Upper lobe of left lung (tissue), 6 donors: ENCODE measurements around the gene CRTC3. TPM values are rescaled to one million over a fixed set of nuclear protein-coding genes. Genes with fewer than 3 reads are reported as not detected.
A peak's percentile ranks its signal among the peaks of the same experiment; 100 is the strongest.

Experiments
- ATAC-seq, 2 donors: fragments of 200-7000 bp; cut with Tn5 transposase; one replicate each; pipeline ENCODE4 v1.9.1; 2022; ENCODE audit warnings: mild to moderate bottlenecking in 2 of 2, moderate library complexity in 2 of 2; ENCODE audit not compliant: low FRiP score in 2 of 2
- DNase-seq, 2 donors: peaks; one replicate each; pipeline ENCODE4 v3.0.0-alpha.2; 2019 to 2020
- H3K27ac ChIP-seq, 4 donors: fragments of 200-600 bp; sonication (generic); one replicate each; pipeline ENCODE4 v1.5.1; 2016 to 2019
- H3K27me3 ChIP-seq, 4 donors: fragments of 200-600 bp; sonication (generic); one replicate each; pipeline ENCODE4 v1.5.1; 2017 to 2019
- H3K36me3 ChIP-seq, 4 donors: fragments of 200-600 bp; sonication (generic); one replicate each; pipeline ENCODE4 v1.5.1; 2016 to 2019
- H3K4me1 ChIP-seq, 4 donors: fragments of 200-600 bp; sonication (generic); one replicate each; pipeline ENCODE4 v1.5.1; 2018 to 2019
- H3K4me3 ChIP-seq, 4 donors: fragments of 200-600 bp; sonication (generic); one replicate each; pipeline ENCODE4 v1.5.1; 2017 to 2019; ENCODE audit warnings: mild to moderate bottlenecking in 2 of 4, moderate library complexity in 1 of 4
- H3K9me3 ChIP-seq, 4 donors: fragments of 200-600 bp; sonication (generic); one replicate each; pipeline ENCODE4 v1.5.1; 2018 to 2019
- CTCF ChIP-seq, 6 experiments: fragments of 450-650 bp in 4 of 6; fragments of 200-600 bp in 2 of 6; sonication (generic) in 2 of 6; IDR thresholded peaks; one replicate each; pipeline ENCODE4 v1.5.1; 2016 to 2019; ENCODE audit warnings: antibody characterized with exemption in 6 of 6
- EP300 ChIP-seq, 4 donors: sonication (generic); formaldehyde crosslinking; IDR thresholded peaks; one replicate each; pipeline ENCODE4 v1.5.1; 2017; ENCODE audit warnings: antibody characterized with exemption in 4 of 4, control low read depth in 2 of 4
- POLR2A ChIP-seq, 4 donors: fragments of 450-650 bp; IDR thresholded peaks; one replicate each; pipeline ENCODE4 v1.5.1; 2016 to 2017; ENCODE audit warnings: antibody characterized with exemption in 4 of 4, mild to moderate bottlenecking in 2 of 4
- POLR2AphosphoS5 ChIP-seq, 2 donors: sonication (generic); formaldehyde crosslinking; IDR thresholded peaks; one replicate each; pipeline ENCODE4 v1.5.1; 2017; ENCODE audit warnings: antibody characterized with exemption in 2 of 2
- WGBS, 2 donors: methylation state at CpG; one replicate each; pipeline ENCODE4 v1.1.5; 2017 to 2018; 5-methylcytosine and 5-hydroxymethylcytosine counted together
- total RNA-seq, 6 donors: library from RNA; depleted of rRNA in 4 of 6; stranded (reverse); fragments of >200 nt in 4 of 6; gene quantifications; one replicate each; pipeline versions ENCODE4 v1.1.0 to v1.2.1, GENCODE V29; 2016 to 2021
- donor health status: DM: no; HTN: no; CAD: no; lungs with moderate emphysema.
- donor health status: DM: no; HTN: yes; CAD: no; lungs with severe emphysema.

Gene CRTC3
- total RNA-seq, 6 donors from 2014 or later, result 30.9 to 42.7 (median 35.1) TPM

- ATAC-seq (no peak), DNase-seq (peak in 1 of 2 donors; percentile 27)
- 77 to 79% methylated on average over 7 of the region's 7 CpGs for WGBS, 2 donors
- Histone ChIP-seq H3K4me1 (peaks cover 62 to 64% (median 63%) of the 10 kb centered on the region in 4 donors), H3K27me3 (no peaks in the 10 kb centered on the region), H3K4me3 (no peak overlapping the region), H3K36me3 (peaks cover 0 to 4% (median 0%) of the 10 kb centered on the region in 4 donors), H3K9me3 (no peaks in the 10 kb centered on the region), H3K27ac (peak overlapping the region in 3 of 4 donors; percentile 63 to 93 (median 84))
- TF ChIP-seq EP300 (IDR thresholded peaks at IDR 0.05), result no peak
- no peak for TF ChIP-seq CTCF (IDR thresholded peaks at IDR 0.05)
- no peak for TF ChIP-seq POLR2AphosphoS5 (IDR thresholded peaks at IDR 0.05)
- no peak for TF ChIP-seq POLR2A (IDR thresholded peaks at IDR 0.05)
Measured at GRCh38 chr15:90595763-90596155, 66.0 kb downstream of the CRTC3 start.

GRCh38 chr15:90596943-90597342, 67.2 kb downstream of the CRTC3 start:
- DNase-seq (peak in 1 of 2 donors; percentile 54), ATAC-seq (no peak)
- WGBS, 2 donors, result 63 to 70% methylated on average over 4 to 6 of the region's 6 CpGs

GRCh38 chr15:90597577-90597976, 67.9 kb downstream of the CRTC3 start:
- TF ChIP-seq POLR2A (IDR thresholded peaks at IDR 0.05) (peak in 1 of 4 donors; percentile 8), POLR2AphosphoS5 (IDR thresholded peaks at IDR 0.05) (no peak)
- no peak for ATAC-seq
- Histone ChIP-seq H3K4me3 (no peak overlapping the region), H3K9me3 (no peaks in the 10 kb centered on the region), H3K4me1 (peaks cover 48 to 58% (median 57%) of the 10 kb centered on the region in 4 donors), H3K27ac (peak overlapping the region; percentile 67 to 93 (median 86)), H3K27me3 (no peaks in the 10 kb centered on the region), H3K36me3 (peaks cover 0 to 13% (median 0%) of the 10 kb centered on the region in 4 donors)
- 42 to 45% methylated on average over 2 of the region's 2 CpGs for WGBS, 2 donors
- no peak for DNase-seq

More at GRCh38 chr15:90596943-90597342, 67.2 kb downstream of the CRTC3 start:
- H3K4me3 ChIP-seq, result no peak overlapping the region
- no peak for TF ChIP-seq POLR2AphosphoS5 (IDR thresholded peaks at IDR 0.05)
- no peak for TF ChIP-seq EP300 (IDR thresholded peaks at IDR 0.05)
- no peak for TF ChIP-seq CTCF (IDR thresholded peaks at IDR 0.05)
- TF ChIP-seq POLR2A (IDR thresholded peaks at IDR 0.05), result no peak
- H3K36me3 ChIP-seq, result peaks cover 0 to 10% (median 0%) of the 10 kb centered on the region in 4 donors
- H3K27ac ChIP-seq, result peak overlapping the region; percentile 67 to 93 (median 86)
- no peaks in the 10 kb centered on the region for H3K9me3 ChIP-seq
- H3K4me1 ChIP-seq, result peaks cover 55 to 63% (median 60%) of the 10 kb centered on the region in 4 donors
- H3K27me3 ChIP-seq, result no peaks in the 10 kb centered on the region

GRCh38 chr15:90598031-90598577, 68.4 kb downstream of the CRTC3 start:
- no peaks in the 10 kb centered on the region for H3K9me3 ChIP-seq
- WGBS, 2 donors, result 44 to 50% methylated on average over 2 to 7 of the region's 7 CpGs
- ATAC-seq (peak; percentile 44 to 64), DNase-seq (peak; percentile 11 to 84)
- no peak overlapping the region for H3K4me3 ChIP-seq
- no peaks in the 10 kb centered on the region for H3K27me3 ChIP-seq
- H3K4me1 ChIP-seq, result peaks cover 48 to 56% (median 52%) of the 10 kb centered on the region in 4 donors
- peak in 3 of 6 experiments; percentile 11 to 47 (median 36) for TF ChIP-seq CTCF (IDR thresholded peaks at IDR 0.05)
- TF ChIP-seq EP300 (IDR thresholded peaks at IDR 0.05), result peak in 1 of 4 donors; percentile 58
- TF ChIP-seq POLR2AphosphoS5 (IDR thresholded peaks at IDR 0.05), result peak in 1 of 2 donors; percentile 69
- no peak for TF ChIP-seq POLR2A (IDR thresholded peaks at IDR 0.05)
- H3K36me3 ChIP-seq, result peaks cover 0 to 16% (median 0%) of the 10 kb centered on the region in 4 donors
- H3K27ac ChIP-seq, result peak overlapping the region; percentile 67 to 93 (median 86)

GRCh38 chr15:90598679-90599078, 69.0 kb downstream of the CRTC3 start:
- DNase-seq (peak in 1 of 2 donors; percentile 24), ATAC-seq (no peak)
- H3K27me3 ChIP-seq, result no peaks in the 10 kb centered on the region
- peaks cover 46 to 50% (median 47%) of the 10 kb centered on the region in 4 donors for H3K4me1 ChIP-seq
- H3K36me3 ChIP-seq, result peaks cover 0 to 16% (median 0%) of the 10 kb centered on the region in 4 donors
- TF ChIP-seq EP300 (IDR thresholded peaks at IDR 0.05), result no peak
- TF ChIP-seq POLR2AphosphoS5 (IDR thresholded peaks at IDR 0.05), result no peak
- no peak for TF ChIP-seq CTCF (IDR thresholded peaks at IDR 0.05)
- no peak for TF ChIP-seq POLR2A (IDR thresholded peaks at IDR 0.05)
- H3K4me3 ChIP-seq, result no peak overlapping the region
- peak overlapping the region in 3 of 4 donors; percentile 84 to 93 (median 88) for H3K27ac ChIP-seq
- WGBS, 2 donors, result 89 to 93% methylated on average over 7 to 10 of the region's 10 CpGs
- no peaks in the 10 kb centered on the region for H3K9me3 ChIP-seq
